Measurements from ENCODE around the gene CLPX.

CLPX gene

DNA sequence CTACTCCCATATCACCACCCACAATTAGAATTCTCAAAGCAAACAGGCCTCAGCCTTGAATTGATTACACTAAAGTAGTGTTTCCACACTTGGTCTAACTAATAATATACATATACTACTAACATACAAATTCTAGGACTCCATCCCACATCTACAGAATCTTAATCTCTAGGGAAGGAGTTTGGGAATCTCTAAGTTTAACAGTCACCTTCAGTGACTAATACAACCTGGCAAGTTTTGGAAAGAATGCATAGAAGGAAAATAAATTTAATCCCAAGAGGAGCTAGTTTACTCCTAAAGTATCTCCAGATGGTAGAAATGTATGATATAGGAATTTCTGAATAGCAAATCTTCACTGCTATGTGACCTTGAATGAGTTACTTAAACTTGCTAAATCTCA, 9.1 kb downstream of the CLPX start:
- Histone ChIP-seq H2AFZ (ENCODE audit: low read depth, low read length) (no peak overlapping the region), H3K27me3 (ENCODE audit: insufficient read depth, low read length, poor library complexity) (no peaks in the 10 kb centered on the region), H4K20me1 (ENCODE audit: insufficient read depth, low read length) (peaks cover 10% of the 10 kb centered on the region; the same call in 1 of the 2 replicates), H3K36me3 (ENCODE audit: insufficient read depth, low read length) (peaks cover 82% of the 10 kb centered on the region), H3K4me2 (ENCODE audit: insufficient read depth, low read length) (no peak overlapping the region), H3K79me2 (ENCODE audit: insufficient read depth, low read length) (peaks cover 53% of the 10 kb centered on the region), H3K9me3 (ENCODE audit: insufficient read depth, low read length, severe bottlenecking) (no peaks in the 10 kb centered on the region), H3K9ac (ENCODE audit: low read depth, low read length) (no peak overlapping the region), H3K4me3 (ENCODE audit: low read depth in 1 of 2, low read length in 2 of 2) (no peak overlapping the region), H3K4me1 (ENCODE audit: insufficient read depth, low read length) (0 out of 2 replicates have a peak, but pooled peaks cover 3% of the 10 kb centered on the region), H3K27ac (ENCODE audit: low read length) (no peak overlapping the region)
- no peak for DNase-seq
- no peak for ATAC-seq (ENCODE audit: insufficient read depth, low read depth)
- TF ChIP-seq, protein P1, sequence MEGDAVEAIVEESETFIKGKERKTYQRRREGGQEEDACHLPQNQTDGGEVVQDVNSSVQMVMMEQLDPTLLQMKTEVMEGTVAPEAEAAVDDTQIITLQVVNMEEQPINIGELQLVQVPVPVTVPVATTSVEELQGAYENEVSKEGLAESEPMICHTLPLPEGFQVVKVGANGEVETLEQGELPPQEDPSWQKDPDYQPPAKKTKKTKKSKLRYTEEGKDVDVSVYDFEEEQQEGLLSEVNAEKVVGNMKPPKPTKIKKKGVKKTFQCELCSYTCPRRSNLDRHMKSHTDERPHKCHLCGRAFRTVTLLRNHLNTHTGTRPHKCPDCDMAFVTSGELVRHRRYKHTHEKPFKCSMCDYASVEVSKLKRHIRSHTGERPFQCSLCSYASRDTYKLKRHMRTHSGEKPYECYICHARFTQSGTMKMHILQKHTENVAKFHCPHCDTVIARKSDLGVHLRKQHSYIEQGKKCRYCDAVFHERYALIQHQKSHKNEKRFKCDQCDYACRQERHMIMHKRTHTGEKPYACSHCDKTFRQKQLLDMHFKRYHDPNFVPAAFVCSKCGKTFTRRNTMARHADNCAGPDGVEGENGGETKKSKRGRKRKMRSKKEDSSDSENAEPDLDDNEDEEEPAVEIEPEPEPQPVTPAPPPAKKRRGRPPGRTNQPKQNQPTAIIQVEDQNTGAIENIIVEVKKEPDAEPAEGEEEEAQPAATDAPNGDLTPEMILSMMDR (IDR thresholded peaks at IDR 0.05; ENCODE audit: borderline replicate concordance, extremely low read depth, low read length, poor library complexity, severe bottlenecking) = no peak
- no peak for TF ChIP-seq EZH2 (IDR thresholded peaks at IDR 0.05; ENCODE audit: borderline replicate concordance, low read depth, low read length, severe bottlenecking)

DNA sequence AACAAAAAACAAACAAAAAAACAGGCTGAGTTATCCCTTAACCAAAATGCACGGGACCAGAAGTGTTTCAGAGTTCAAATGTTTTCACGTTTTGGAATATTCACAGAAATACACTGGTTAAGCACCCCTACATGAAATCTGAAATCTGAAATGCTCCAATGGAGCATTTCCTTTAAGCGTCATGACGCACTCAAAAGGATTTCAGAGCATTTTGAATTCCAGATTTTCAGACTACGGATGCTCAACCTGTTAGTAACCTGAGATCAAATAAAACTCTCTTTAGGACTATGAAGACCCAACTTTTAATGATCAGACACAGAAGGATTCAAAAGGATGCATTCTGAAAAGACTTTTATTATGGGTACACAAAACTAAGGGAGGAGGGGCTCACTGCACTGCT, 9.6 kb downstream of the CLPX start:
- TF ChIP-seq, protein P1 (IDR thresholded peaks at IDR 0.05; ENCODE audit: borderline replicate concordance, extremely low read depth, low read length, poor library complexity, severe bottlenecking) = no peak
- no peak for TF ChIP-seq EZH2 (IDR thresholded peaks at IDR 0.05; ENCODE audit: borderline replicate concordance, low read depth, low read length, severe bottlenecking)
- Histone ChIP-seq H3K9ac (ENCODE audit: low read depth, low read length) (no peak overlapping the region), H3K4me2 (ENCODE audit: insufficient read depth, low read length) (no peak overlapping the region), H3K9me3 (ENCODE audit: insufficient read depth, low read length, severe bottlenecking) (no peaks in the 10 kb centered on the region), H3K36me3 (ENCODE audit: insufficient read depth, low read length) (peaks cover 78% of the 10 kb centered on the region), H3K4me3 (ENCODE audit: low read depth in 1 of 2, low read length in 2 of 2) (no peak overlapping the region), H3K27me3 (ENCODE audit: insufficient read depth, low read length, poor library complexity) (no peaks in the 10 kb centered on the region), H3K79me2 (ENCODE audit: insufficient read depth, low read length) (peaks cover 48% of the 10 kb centered on the region), H2AFZ (ENCODE audit: low read depth, low read length) (no peak overlapping the region), H4K20me1 (ENCODE audit: insufficient read depth, low read length) (peaks cover 10% of the 10 kb centered on the region; the same call in 1 of the 2 replicates), H3K4me1 (ENCODE audit: insufficient read depth, low read length) (0 out of 2 replicates have a peak, but pooled peaks cover 3% of the 10 kb centered on the region), H3K27ac (ENCODE audit: low read length) (no peak overlapping the region)
- DNase-seq (no peak), ATAC-seq (ENCODE audit: insufficient read depth, low read depth) (no peak)

DNA sequence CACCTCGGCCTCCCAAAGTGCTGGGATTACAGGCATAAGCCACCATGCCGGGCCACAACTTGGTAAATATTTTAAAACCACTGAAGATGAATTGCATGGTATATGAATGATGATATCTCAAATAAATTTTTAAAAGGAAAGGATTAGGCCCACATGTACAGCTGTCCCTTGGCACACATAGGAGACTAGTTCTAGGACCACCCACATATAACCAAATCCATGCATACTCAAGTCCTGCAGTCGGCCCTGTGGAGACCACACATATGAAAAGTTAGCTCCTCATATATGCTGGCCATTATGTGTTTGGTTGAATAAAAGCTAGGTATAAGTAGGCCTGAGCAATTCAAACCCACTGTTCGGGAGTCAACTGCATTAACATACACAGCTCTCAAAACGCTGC, 10.6 kb downstream of the CLPX start:
- peaks cover 41% of the 10 kb centered on the region for H3K79me2 ChIP-seq (ENCODE audit: insufficient read depth, low read length)
- no peak overlapping the region for H2AFZ ChIP-seq (ENCODE audit: low read depth, low read length)
- DNase-seq (no peak), ATAC-seq (ENCODE audit: insufficient read depth, low read depth) (no peak)
- peaks cover 10% of the 10 kb centered on the region; the same call in 1 of the 2 replicates for H4K20me1 ChIP-seq (ENCODE audit: insufficient read depth, low read length)
- no peaks in the 10 kb centered on the region for H3K4me1 ChIP-seq (ENCODE audit: insufficient read depth, low read length)
- H3K27me3 ChIP-seq (ENCODE audit: insufficient read depth, low read length, poor library complexity) = no peaks in the 10 kb centered on the region
- H3K9ac ChIP-seq (ENCODE audit: low read depth, low read length) = no peak overlapping the region
- H3K4me3 ChIP-seq (ENCODE audit: low read depth in 1 of 2, low read length in 2 of 2) = no peak overlapping the region
- TF ChIP-seq EZH2 (IDR thresholded peaks at IDR 0.05; ENCODE audit: borderline replicate concordance, low read depth, low read length, severe bottlenecking) = no peak
- TF ChIP-seq, protein P1 (IDR thresholded peaks at IDR 0.05; ENCODE audit: borderline replicate concordance, extremely low read depth, low read length, poor library complexity, severe bottlenecking) = no peak
- no peak overlapping the region for H3K4me2 ChIP-seq (ENCODE audit: insufficient read depth, low read length)
- H3K9me3 ChIP-seq (ENCODE audit: insufficient read depth, low read length, severe bottlenecking) = no peaks in the 10 kb centered on the region
- H3K36me3 ChIP-seq (ENCODE audit: insufficient read depth, low read length) = peaks cover 72% of the 10 kb centered on the region
- H3K27ac ChIP-seq (ENCODE audit: low read length) = no peak overlapping the region

DNA sequence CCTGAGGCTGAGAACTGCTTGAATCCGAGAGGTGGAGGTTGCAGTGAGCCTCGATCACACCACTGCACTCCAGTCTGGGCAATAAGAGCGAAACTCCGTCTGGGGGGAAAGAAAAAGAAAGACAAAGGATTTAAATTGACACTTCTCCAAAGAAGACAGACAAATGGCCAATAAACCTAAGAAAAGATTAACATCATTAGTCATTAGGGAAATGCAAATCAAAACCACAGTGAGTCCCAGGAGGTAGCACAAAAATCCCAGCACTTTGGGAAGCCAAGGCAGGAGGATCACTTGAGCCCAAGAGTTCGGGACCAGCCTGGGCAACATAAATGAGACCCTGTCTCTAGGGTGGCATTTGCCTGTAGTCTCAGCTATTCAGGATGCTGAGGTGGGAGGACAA, 12.6 kb downstream of the CLPX start:
- H3K36me3 ChIP-seq (ENCODE audit: insufficient read depth, low read length) = peaks cover 58% of the 10 kb centered on the region
- H3K79me2 ChIP-seq (ENCODE audit: insufficient read depth, low read length) = peaks cover 32% of the 10 kb centered on the region
- no peak overlapping the region for H3K27ac ChIP-seq (ENCODE audit: low read length)
- TF ChIP-seq, protein P1 (IDR thresholded peaks at IDR 0.05; ENCODE audit: borderline replicate concordance, extremely low read depth, low read length, poor library complexity, severe bottlenecking) = no peak
- no peak for TF ChIP-seq EZH2 (IDR thresholded peaks at IDR 0.05; ENCODE audit: borderline replicate concordance, low read depth, low read length, severe bottlenecking)
- no peak overlapping the region for H3K4me2 ChIP-seq (ENCODE audit: insufficient read depth, low read length)
- H3K27me3 ChIP-seq (ENCODE audit: insufficient read depth, low read length, poor library complexity) = no peaks in the 10 kb centered on the region
- DNase-seq (no peak), ATAC-seq (ENCODE audit: insufficient read depth, low read depth) (no peak)
- H2AFZ ChIP-seq (ENCODE audit: low read depth, low read length) = no peak overlapping the region
- no peaks in the 10 kb centered on the region for H3K9me3 ChIP-seq (ENCODE audit: insufficient read depth, low read length, severe bottlenecking)
- H3K9ac ChIP-seq (ENCODE audit: low read depth, low read length) = no peak overlapping the region
- H4K20me1 ChIP-seq (ENCODE audit: insufficient read depth, low read length) = peaks cover 8% of the 10 kb centered on the region; the same call in 1 of the 2 replicates
- H3K4me3 ChIP-seq (ENCODE audit: low read depth in 1 of 2, low read length in 2 of 2) = no peak overlapping the region
- H3K4me1 ChIP-seq (ENCODE audit: insufficient read depth, low read length) = no peaks in the 10 kb centered on the region

Data from DND-41 (cell line).